ENCODE results near the gene PANK2.
"Not testable (repeated sequence)": the region's sequence is repeated elsewhere in the genome, so short reads cannot be mapped to it uniquely, and the experiment has no call there.

PANK2 gene

GRCh38 chr20:3901028-3901705 is 12.0 kb downstream of the PANK2 start:
- H3K9me3 Mint-ChIP-seq: no peaks in the 10 kb centered on the region
- H3K4me3 Mint-ChIP-seq: peak overlapping the region; percentile 43
- H3K27me3 Mint-ChIP-seq (ENCODE audit: low read depth): no peaks in the 10 kb centered on the region
- H3K36me3 Mint-ChIP-seq (ENCODE audit: low read depth): peaks cover 15% of the 10 kb centered on the region
- DNase-seq (ENCODE audit: low spot score): no peak
- peaks cover 42% of the 10 kb centered on the region for H3K4me1 Mint-ChIP-seq (ENCODE audit: low read depth)
- H3K27ac Mint-ChIP-seq: peak overlapping the region; percentile 79

GRCh38 chr20:3901706-3902440 is 12.7 kb downstream of the PANK2 start:
- no peaks in the 10 kb centered on the region for H3K9me3 Mint-ChIP-seq
- H3K27ac Mint-ChIP-seq: peak overlapping the region; percentile 79
- peaks cover 42% of the 10 kb centered on the region for H3K4me1 Mint-ChIP-seq (ENCODE audit: low read depth)
- no peak for DNase-seq (ENCODE audit: low spot score)
- H3K27me3 Mint-ChIP-seq (ENCODE audit: low read depth): no peaks in the 10 kb centered on the region
- peak overlapping the region; percentile 45 for H3K4me3 Mint-ChIP-seq
- H3K36me3 Mint-ChIP-seq (ENCODE audit: low read depth): peaks cover 12% of the 10 kb centered on the region

GRCh38 chr20:3902446-3902845 is 13.3 kb downstream of the PANK2 start:
- Mint-ChIP-seq H3K9me3 (no peaks in the 10 kb centered on the region), H3K4me1 (ENCODE audit: low read depth) (peaks cover 41% of the 10 kb centered on the region), H3K36me3 (ENCODE audit: low read depth) (peaks cover 8% of the 10 kb centered on the region), H3K27me3 (ENCODE audit: low read depth) (no peaks in the 10 kb centered on the region), H3K27ac (peak overlapping the region; percentile 57), H3K4me3 (no peak overlapping the region)
- no peak for DNase-seq (ENCODE audit: low spot score)

GRCh38 chr20:3904224-3904623 is 15.0 kb downstream of the PANK2 start:
- H3K27me3 Mint-ChIP-seq (ENCODE audit: low read depth): no peaks in the 10 kb centered on the region
- H3K4me1 Mint-ChIP-seq (ENCODE audit: low read depth): peaks cover 48% of the 10 kb centered on the region
- H3K9me3 Mint-ChIP-seq: no peaks in the 10 kb centered on the region
- H3K36me3 Mint-ChIP-seq (ENCODE audit: low read depth): peaks cover 22% of the 10 kb centered on the region
- no peak for DNase-seq (ENCODE audit: low spot score)
- H3K4me3 Mint-ChIP-seq: no peak overlapping the region
- H3K27ac Mint-ChIP-seq: no peak overlapping the region

- Mint-ChIP-seq H3K27ac (peak overlapping the region; percentile 10), H3K4me3 (no peak overlapping the region), H3K4me1 (ENCODE audit: low read depth) (peaks cover 49% of the 10 kb centered on the region), H3K36me3 (ENCODE audit: low read depth) (peaks cover 23% of the 10 kb centered on the region), H3K27me3 (ENCODE audit: low read depth) (no peaks in the 10 kb centered on the region), H3K9me3 (no peaks in the 10 kb centered on the region)
- DNase-seq (ENCODE audit: low spot score): no peak
Observed at GRCh38 chr20:3904857-3905256, 15.7 kb downstream of the PANK2 start.

GRCh38 chr20:3906744-3907721 is 17.8 kb downstream of the PANK2 start:
- peaks cover 38% of the 10 kb centered on the region for H3K36me3 Mint-ChIP-seq (ENCODE audit: low read depth)
- peaks cover 39% of the 10 kb centered on the region for H3K4me1 Mint-ChIP-seq (ENCODE audit: low read depth)
- H3K27me3 Mint-ChIP-seq (ENCODE audit: low read depth); H3K9me3 Mint-ChIP-seq: not testable (repeated sequence)
- DNase-seq (ENCODE audit: low spot score): peak; percentile 66
- peak overlapping the region; percentile 69 for H3K27ac Mint-ChIP-seq
- peak overlapping the region; percentile 61 for H3K4me3 Mint-ChIP-seq

GRCh38 chr20:3908667-3909066 is 19.5 kb downstream of the PANK2 start:
- H3K9me3 Mint-ChIP-seq: no peaks in the 10 kb centered on the region
- peaks cover 40% of the 10 kb centered on the region for H3K4me1 Mint-ChIP-seq (ENCODE audit: low read depth)
- DNase-seq (ENCODE audit: low spot score): no peak
- H3K27me3 Mint-ChIP-seq (ENCODE audit: low read depth): no peaks in the 10 kb centered on the region
- peaks cover 49% of the 10 kb centered on the region for H3K36me3 Mint-ChIP-seq (ENCODE audit: low read depth)
- peak overlapping the region; percentile 36 for H3K4me3 Mint-ChIP-seq
- peak overlapping the region; percentile 46 for H3K27ac Mint-ChIP-seq

- Mint-ChIP-seq H3K9me3 (no peaks in the 10 kb centered on the region), H3K27me3 (ENCODE audit: low read depth) (no peaks in the 10 kb centered on the region), H3K27ac (peak overlapping the region; percentile 52), H3K36me3 (ENCODE audit: low read depth) (peaks cover 56% of the 10 kb centered on the region), H3K4me3 (peak overlapping the region; percentile 32), H3K4me1 (ENCODE audit: low read depth) (peaks cover 36% of the 10 kb centered on the region)
- DNase-seq (ENCODE audit: low spot score): no peak
Observed at GRCh38 chr20:3909952-3910366, 20.8 kb downstream of the PANK2 start.

- Mint-ChIP-seq H3K36me3 (ENCODE audit: low read depth) (peaks cover 62% of the 10 kb centered on the region), H3K4me3 (no peak overlapping the region), H3K27ac (no peak overlapping the region), H3K9me3 (no peaks in the 10 kb centered on the region), H3K27me3 (ENCODE audit: low read depth) (no peaks in the 10 kb centered on the region), H3K4me1 (ENCODE audit: low read depth) (peaks cover 41% of the 10 kb centered on the region)
- no peak for DNase-seq (ENCODE audit: low spot score)
Observed at GRCh38 chr20:3910853-3911252, 21.7 kb downstream of the PANK2 start.

- H3K27ac Mint-ChIP-seq: peak overlapping the region; percentile 41
- no peak for DNase-seq (ENCODE audit: low spot score)
- peaks cover 36% of the 10 kb centered on the region for H3K4me1 Mint-ChIP-seq (ENCODE audit: low read depth)
- H3K27me3 Mint-ChIP-seq (ENCODE audit: low read depth): no peaks in the 10 kb centered on the region
- H3K9me3 Mint-ChIP-seq: no peaks in the 10 kb centered on the region
- no peak overlapping the region for H3K4me3 Mint-ChIP-seq
- peaks cover 64% of the 10 kb centered on the region for H3K36me3 Mint-ChIP-seq (ENCODE audit: low read depth)
Observed at GRCh38 chr20:3911956-3912355, 22.8 kb downstream of the PANK2 start.

GRCh38 chr20:3914446-3914845 is 25.3 kb downstream of the PANK2 start:
- Mint-ChIP-seq H3K27me3 (ENCODE audit: low read depth) (no peaks in the 10 kb centered on the region), H3K4me3 (no peak overlapping the region), H3K27ac (no peak overlapping the region), H3K36me3 (ENCODE audit: low read depth) (peaks cover 69% of the 10 kb centered on the region), H3K4me1 (ENCODE audit: low read depth) (peaks cover 23% of the 10 kb centered on the region), H3K9me3 (no peaks in the 10 kb centered on the region)
- no peak for DNase-seq (ENCODE audit: low spot score)

- DNase-seq (ENCODE audit: low spot score): no peak
- no peaks in the 10 kb centered on the region for H3K27me3 Mint-ChIP-seq (ENCODE audit: low read depth)
- no peaks in the 10 kb centered on the region for H3K9me3 Mint-ChIP-seq
- H3K36me3 Mint-ChIP-seq (ENCODE audit: low read depth): peaks cover 64% of the 10 kb centered on the region
- H3K4me3 Mint-ChIP-seq: no peak overlapping the region
- H3K4me1 Mint-ChIP-seq (ENCODE audit: low read depth): peaks cover 16% of the 10 kb centered on the region
- no peak overlapping the region for H3K27ac Mint-ChIP-seq
Observed at GRCh38 chr20:3915691-3916090, 26.5 kb downstream of the PANK2 start.

- Mint-ChIP-seq H3K36me3 (ENCODE audit: low read depth) (peaks cover 61% of the 10 kb centered on the region), H3K4me1 (ENCODE audit: low read depth) (peaks cover 18% of the 10 kb centered on the region), H3K4me3 (no peak overlapping the region), H3K27ac (no peak overlapping the region), H3K27me3 (ENCODE audit: low read depth) (no peaks in the 10 kb centered on the region), H3K9me3 (no peaks in the 10 kb centered on the region)
- DNase-seq (ENCODE audit: low spot score): no peak
Observed at GRCh38 chr20:3916364-3916763, 27.2 kb downstream of the PANK2 start.

GRCh38 chr20:3919352-3919751 is 30.2 kb downstream of the PANK2 start:
- DNase-seq (ENCODE audit: low spot score): no peak
- H3K4me3 Mint-ChIP-seq: no peak overlapping the region
- H3K4me1 Mint-ChIP-seq (ENCODE audit: low read depth): peaks cover 18% of the 10 kb centered on the region
- peaks cover 57% of the 10 kb centered on the region for H3K36me3 Mint-ChIP-seq (ENCODE audit: low read depth)
- H3K27ac Mint-ChIP-seq: no peak overlapping the region
- H3K9me3 Mint-ChIP-seq: no peaks in the 10 kb centered on the region
- H3K27me3 Mint-ChIP-seq (ENCODE audit: low read depth): no peaks in the 10 kb centered on the region
